A673 (cell line): ENCODE data around the gene NAT14. TPM values are rescaled to one million over a fixed set of nuclear protein-coding genes. Genes with fewer than 3 reads are reported as not detected.
A peak's percentile ranks its signal among the peaks of the same experiment; 100 is the strongest.

Experiments used
- BruUV-seq: library from RNA; stranded (reverse); fragments of 400-500 nt; replicated peaks from 2 replicates; lab custom pipeline; 2021; lab: Mats Ljungman, UMichigan
- CTCF ChIA-PET: fragments of 300-600 bp; sonication (Branson Sonifier 250); formaldehyde crosslinking; loops from one replicate; lab custom pipeline; 2022; ENCODE audit warnings: antibody characterized with exemption; lab: Charles Lee
- POLR2A ChIA-PET: fragments of 300-600 bp; sonication (Branson Sonifier 250); formaldehyde crosslinking; loops from one replicate; lab custom pipeline; 2022; ENCODE audit warnings: antibody characterized with exemption; ENCODE audit not compliant: low non-redundant PET; lab: Charles Lee
- DNase-seq: peaks from one replicate; pipeline ENCODE4 v3.0.0-alpha.2; 2015; ENCODE audit warnings: low spot score
- H3K27ac ChIP-seq: fragments of 200-600 bp; sonication (generic); 2 replicates; pipeline ENCODE4 v1.5.1; 2016; ENCODE audit warnings: mixed run types, low read depth, mild to moderate bottlenecking, mixed read lengths, antibody characterized with exemption, low read length; ENCODE audit not compliant: poor library complexity, severe bottlenecking
- H3K27me3 ChIP-seq: fragments of 200-600 bp; sonication (generic); replicated peaks from 2 replicates; pipeline ENCODE4 v1.6.1; 2017; ENCODE audit warnings: mixed run types, low read depth, mild to moderate bottlenecking, mixed read lengths, antibody characterized with exemption, low read length; ENCODE audit not compliant: insufficient read depth, poor library complexity
- H3K36me3 ChIP-seq: fragments of 200-600 bp; sonication (generic); 2 replicates; pipeline ENCODE4 v1.6.1; 2016; ENCODE audit warnings: mixed run types, mild to moderate bottlenecking, mixed read lengths, antibody characterized with exemption, low read length; ENCODE audit not compliant: insufficient read depth, poor library complexity, severe bottlenecking
- H3K4me1 ChIP-seq: fragments of 200-600 bp; sonication (generic); 2 replicates; pipeline ENCODE4 v1.6.1; 2017; ENCODE audit warnings: mixed run types, mild to moderate bottlenecking, mixed read lengths, antibody characterized with exemption, low read length; ENCODE audit not compliant: insufficient read depth, poor library complexity, severe bottlenecking
- H3K4me3 ChIP-seq: fragments of 200-600 bp; sonication (generic); 2 replicates; pipeline ENCODE4 v1.5.1; 2016; ENCODE audit warnings: low read depth, mixed run types, mild to moderate bottlenecking, mixed read lengths, low read length; ENCODE audit not compliant: poor library complexity, severe bottlenecking
- H3K9me3 ChIP-seq: fragments of 200-600 bp; sonication (generic); 2 replicates; pipeline ENCODE4 v1.6.1; 2016; ENCODE audit warnings: mixed run types, low read depth, mild to moderate bottlenecking, mixed read lengths, antibody characterized with exemption, low read length; ENCODE audit not compliant: poor library complexity, severe bottlenecking
- CTCF ChIP-seq: fragments of 300-800, 200-600 bp; sonication (generic); conservative IDR thresholded peaks from 2 replicates; pipeline ENCODE4 v1.5.1; 2017; ENCODE audit warnings: low read depth, mild to moderate bottlenecking, antibody characterized with exemption, low read length, moderate library complexity, mixed read lengths
- EZH2 ChIP-seq: fragments of 200-600 bp; sonication (generic); IDR thresholded peaks from 2 replicates; pipeline ENCODE4 v1.6.1; 2017; ENCODE audit warnings: borderline replicate concordance, low read depth, mild to moderate bottlenecking, mixed read lengths, antibody characterized with exemption, low read length; ENCODE audit not compliant: poor library complexity, severe bottlenecking
- intact Hi-C: fragments of 100-400 bp; cut with micrococcal nuclease; formaldehyde crosslinking; loops from one replicate; pipeline ENCODE4 v1.10.0; 2022; ENCODE audit not compliant: unreplicated experiment
- total RNA-seq: library from RNA; stranded (reverse); gene quantifications from 2 replicates; pipeline ENCODE4 v1.2.3, GENCODE V29; 2021

The NAT14 gene
- total RNA-seq, 1 experiment from 2014 or later, result 55.1 TPM

GRCh38 chr19:55503502-55504251 is 18.7 kb downstream of the NAT14 start:
- peak; percentile 90 for DNase-seq
- peak; percentile 97 for TF ChIP-seq CTCF
- no peak for TF ChIP-seq EZH2
- Histone ChIP-seq H3K9me3 (no peaks in the 10 kb centered on the region), H3K36me3 (no peaks in the 10 kb centered on the region), H3K4me3 (no peak overlapping the region), H3K27ac (no peak overlapping the region), H3K27me3 (no peaks in the 10 kb centered on the region), H3K4me1 (no peaks in the 10 kb centered on the region)
- no TSS peak for BruUV-seq
- intact Hi-C loops, result loop anchor here (5.0 kb wide), 1 partner anchor 36 kb away; no protein-coding TSS in a partner anchor
- POLR2A ChIA-PET, result interaction anchor here (0.6 kb wide), 3 partner anchors 35 to 153 kb away, joined by 6 to 13 read pairs (median 6); no protein-coding TSS in a partner anchor
- CTCF ChIA-PET, result interaction anchor here (0.6 to 1.5 kb wide), 17 partner anchors 9 to 811 kb away, joined by 3 to 9 read pairs (median 4); partner anchors contain the start of genes ISOC2, NAT14, ZNF628 and ZSCAN5A

GRCh38 chr19:55504252-55504603 is 19.2 kb downstream of the NAT14 start:
- ChIA-PET CTCF (interaction anchor here (0.7 to 1.5 kb wide), 11 partner anchors 9 to 623 kb away, joined by 3 to 9 read pairs (median 4); partner anchors contain the start of genes ISOC2, NAT14 and ZNF628), POLR2A (interaction anchor here (0.6 kb wide), 2 partner anchors 35 to 90 kb away, joined by 6 to 13 read pairs; no protein-coding TSS in a partner anchor)
- Histone ChIP-seq H3K27me3 (no peaks in the 10 kb centered on the region), H3K4me3 (no peak overlapping the region), H3K27ac (no peak overlapping the region), H3K9me3 (no peaks in the 10 kb centered on the region), H3K4me1 (no peaks in the 10 kb centered on the region), H3K36me3 (no peaks in the 10 kb centered on the region)
- intact Hi-C loops, result loop anchor here (5.0 kb wide), 1 partner anchor 37 kb away; no protein-coding TSS in a partner anchor
- DNase-seq, result no peak
- BruUV-seq, result no TSS peak
- no peak for TF ChIP-seq EZH2
- no peak; the same call in 1 of the 2 replicates for TF ChIP-seq CTCF

- Histone ChIP-seq H3K9me3 (no peaks in the 10 kb centered on the region), H3K27me3 (no peaks in the 10 kb centered on the region), H3K4me1 (no peaks in the 10 kb centered on the region), H3K27ac (no peak overlapping the region), H3K4me3 (no peak overlapping the region), H3K36me3 (no peaks in the 10 kb centered on the region)
- no peak for DNase-seq
- intact Hi-C loops, result loop anchor here (5.0 kb wide), 1 partner anchor 38 kb away; no protein-coding TSS in a partner anchor
- TF ChIP-seq CTCF (no peak), EZH2 (no peak)
- POLR2A ChIA-PET, result no interaction called here
- BruUV-seq, result no TSS peak
- CTCF ChIA-PET, result interaction anchor here (1.5 kb wide), 1 partner anchor 364 kb away, joined by 9 read pairs; no protein-coding TSS in a partner anchor
These were observed 20.0 kb downstream of the NAT14 start for GRCh38 chr19:55504981-55505380.
